Activated CD4-positive, alpha-beta T cell treated with anti-CD3 and anti-CD28 coated beads for 24 hours (primary cell): ENCODE results near the gene FGD2.
"Not testable (repeated sequence)": the region's sequence is repeated elsewhere in the genome, so short reads cannot be mapped to it uniquely, and the experiment has no call there.

Experiments
- DNase-seq, 2 donors: peaks; one replicate each; pipeline ENCODE4 v3.0.0-alpha.2; 2020; ENCODE audit warnings: low read depth in 2 of 2

FGD2 gene

GRCh38 chr6:36990401-36990800 lies 15.1 kb upstream of the FGD2 start:
- not testable (repeated sequence) for DNase-seq

- no peak for DNase-seq
Observed at GRCh38 chr6:36997811-36998722, 7.4 kb upstream of the FGD2 start.

GRCh38 chr6:36998723-36999038 lies 6.8 kb upstream of the FGD2 start:
- no peak for DNase-seq

GRCh38 chr6:36999061-36999750 lies 6.2 kb upstream of the FGD2 start:
- no peak for DNase-seq

- DNase-seq, result no peak
Observed at GRCh38 chr6:36999751-37000125, 5.7 kb upstream of the FGD2 start.

GRCh38 chr6:37004044-37004980 lies 1.1 kb upstream of the FGD2 start:
- no peak for DNase-seq

GRCh38 chr6:37005827-37006567 lies 542 bp downstream of the FGD2 start:
- no peak for DNase-seq

GRCh38 chr6:37006793-37007339 lies 1.4 kb downstream of the FGD2 start:
- DNase-seq, result no peak

- DNase-seq, result no peak
Observed at GRCh38 chr6:37007340-37008043, 2.0 kb downstream of the FGD2 start.

GRCh38 chr6:37008484-37009465 lies 3.3 kb downstream of the FGD2 start:
- no peak for DNase-seq

GRCh38 chr6:37010402-37010892 lies 5.0 kb downstream of the FGD2 start:
- no peak for DNase-seq

- DNase-seq, result no peak
Observed at GRCh38 chr6:37011656-37012378, 6.4 kb downstream of the FGD2 start.

GRCh38 chr6:37013516-37014491 lies 8.3 kb downstream of the FGD2 start:
- no peak for DNase-seq

GRCh38 chr6:37014667-37015066 lies 9.2 kb downstream of the FGD2 start:
- no peak for DNase-seq

GRCh38 chr6:37015532-37015931 lies 10.1 kb downstream of the FGD2 start:
- no peak for DNase-seq

- no peak for DNase-seq
Observed at GRCh38 chr6:37016995-37017394, 11.5 kb downstream of the FGD2 start.

GRCh38 chr6:37017606-37018197 lies 12.2 kb downstream of the FGD2 start:
- no peak for DNase-seq
